ENCODE data around the gene MARCHF2.

Gene MARCHF2

GRCh38 chr19:8482696-8483095 is 69.6 kb downstream of the MARCHF2 start:
- no peak for DNase-seq

- DNase-seq = no peak
Observed at GRCh38 chr19:8483165-8483564, 70.1 kb downstream of the MARCHF2 start.

- no peak for DNase-seq
Observed at GRCh38 chr19:8484331-8484894, 71.3 kb downstream of the MARCHF2 start.

GRCh38 chr19:8485561-8486371 is 72.7 kb downstream of the MARCHF2 start:
- no peak for DNase-seq

- no peak for DNase-seq
Observed at GRCh38 chr19:8486661-8487136, 73.6 kb downstream of the MARCHF2 start.

- DNase-seq = no peak
Observed at GRCh38 chr19:8487137-8487851, 74.2 kb downstream of the MARCHF2 start.

- DNase-seq = no peak
Observed at GRCh38 chr19:8488365-8488764, 75.3 kb downstream of the MARCHF2 start.

Measured in fibroblast of skin of right biceps (primary cell).